Measurements from ENCODE around the gene PAM. TPM values are rescaled to one million over a fixed set of nuclear protein-coding genes. Genes with fewer than 3 reads are reported as not detected.

The PAM gene
- total RNA-seq, 1 experiment from 2014 or later, result 131 TPM

- ChIA-PET POLR2A (no interaction called here), CTCF (no interaction called here)
- in situ Hi-C loops (cut with HindIII; ENCODE audit: low pct_unique_long_range_greater_than_20kb, low sequenced_read_pairs), result no loop called here
- DNase-seq (ENCODE audit: low read depth, low spot score) (no peak), ATAC-seq (no peak)
- no peaks in the 10 kb centered on the region for H3K9me3 ChIP-seq (ENCODE audit: control insufficient read depth, insufficient read depth, low read depth, low read length)
- no TSS peak for BruUV-seq (replicated peaks)
- TF ChIP-seq SIN3A (IDR thresholded peaks at IDR 0.05; ENCODE audit: borderline replicate concordance, insufficient read depth, low read depth, low read length), result no peak
- no peak for TF ChIP-seq POLR2AphosphoS5 (IDR thresholded peaks at IDR 0.05; ENCODE audit: low read depth, low read length)
- no peaks in the 10 kb centered on the region for H3K36me3 ChIP-seq (ENCODE audit: control insufficient read depth, insufficient read depth, low read length)
- no peaks in the 10 kb centered on the region for H3K27me3 ChIP-seq (ENCODE audit: control insufficient read depth, insufficient read depth, low read length)
- H3K4me3 ChIP-seq (ENCODE audit: low read depth in 2 of 2, low read length in 2 of 2), result no peak overlapping the region
- peaks cover 8% of the 10 kb centered on the region; the same call in 1 of the 2 replicates for H3K4me1 ChIP-seq (ENCODE audit: control insufficient read depth, insufficient read depth, low read length)
- intact Hi-C loops (cut with micrococcal nuclease; ENCODE audit: unreplicated experiment), result no loop called here
- no peak overlapping the region for H3K27ac ChIP-seq (ENCODE audit: low read length)
Observed at GRCh38 chr5:102794047-102794446, 38.9 kb downstream of the PAM start.

DNA sequence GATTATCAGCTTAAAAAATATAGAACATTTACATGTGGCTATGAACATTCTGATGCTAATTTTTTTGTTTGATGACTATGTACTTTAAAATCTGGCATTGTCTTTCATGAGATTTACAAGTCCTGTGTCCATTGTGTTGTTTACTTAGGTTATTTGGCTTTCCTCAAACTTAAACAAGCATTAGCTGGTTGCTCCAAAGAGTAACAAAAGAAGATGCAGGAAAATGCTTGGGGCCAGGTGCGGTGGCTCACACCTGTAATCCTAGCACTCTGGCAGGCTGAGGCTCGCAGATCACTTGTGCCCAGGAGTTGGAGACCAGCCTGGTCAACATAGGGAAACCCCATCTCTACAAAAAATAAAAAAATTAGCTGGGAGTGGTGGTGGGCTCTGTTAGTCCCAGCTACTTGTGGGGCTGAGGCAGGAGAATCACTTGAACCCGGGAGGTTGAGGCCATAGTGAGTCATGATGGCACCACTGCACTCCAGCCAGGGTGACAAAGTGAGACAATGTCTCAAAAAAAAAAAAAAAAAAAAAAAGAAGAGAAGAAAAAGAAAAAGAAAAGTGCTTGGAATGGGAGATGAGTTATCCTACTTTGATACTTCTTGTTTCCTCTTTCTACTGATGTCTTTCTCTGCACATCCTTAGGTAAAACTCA lies 39.7 kb downstream of the PAM start:
- intact Hi-C loops (cut with micrococcal nuclease; ENCODE audit: unreplicated experiment) (no loop called here), in situ Hi-C loops (cut with HindIII; ENCODE audit: low pct_unique_long_range_greater_than_20kb, low sequenced_read_pairs) (no loop called here)
- no peak overlapping the region for H3K4me3 ChIP-seq (ENCODE audit: low read depth in 2 of 2, low read length in 2 of 2)
- no peaks in the 10 kb centered on the region for H3K27me3 ChIP-seq (ENCODE audit: control insufficient read depth, insufficient read depth, low read length)
- ATAC-seq (no peak), DNase-seq (ENCODE audit: low read depth, low spot score) (no peak)
- H3K27ac ChIP-seq (ENCODE audit: low read length), result no peak overlapping the region
- CTCF ChIA-PET, result no interaction called here
- TF ChIP-seq CTCF (IDR thresholded peaks at IDR 0.05) (no peak), REST (IDR thresholded peaks at IDR 0.05; ENCODE audit: insufficient read depth in 1 of 2, low read depth in 2 of 2, low read length in 1 of 2) (no peak), POLR2AphosphoS5 (IDR thresholded peaks at IDR 0.05; ENCODE audit: low read depth, low read length) (no peak), TCF7L2 (IDR thresholded peaks at IDR 0.05; ENCODE audit: low read depth, low read length) (no peak), SIN3A (IDR thresholded peaks at IDR 0.05; ENCODE audit: borderline replicate concordance, insufficient read depth, low read depth, low read length) (no peak)
- H3K9me3 ChIP-seq (ENCODE audit: control insufficient read depth, insufficient read depth, low read depth, low read length), result no peaks in the 10 kb centered on the region
- no TSS peak for BruUV-seq (replicated peaks)
- POLR2A ChIA-PET, result no interaction called here
- H3K4me1 ChIP-seq (ENCODE audit: control insufficient read depth, insufficient read depth, low read length), result peaks cover 8% of the 10 kb centered on the region; the same call in 1 of the 2 replicates
- no peaks in the 10 kb centered on the region for H3K36me3 ChIP-seq (ENCODE audit: control insufficient read depth, insufficient read depth, low read length)

GRCh38 chr5:102795526-102795925 lies 40.4 kb downstream of the PAM start:
- TF ChIP-seq CTCF (IDR thresholded peaks at IDR 0.05) (no peak), POLR2AphosphoS5 (IDR thresholded peaks at IDR 0.05; ENCODE audit: low read depth, low read length) (no peak), TCF7L2 (IDR thresholded peaks at IDR 0.05; ENCODE audit: low read depth, low read length) (no peak), SIN3A (IDR thresholded peaks at IDR 0.05; ENCODE audit: borderline replicate concordance, insufficient read depth, low read depth, low read length) (no peak), REST (IDR thresholded peaks at IDR 0.05; ENCODE audit: insufficient read depth in 1 of 2, low read depth in 2 of 2, low read length in 1 of 2) (no peak)
- H3K4me3 ChIP-seq (ENCODE audit: low read depth in 2 of 2, low read length in 2 of 2), result no peak overlapping the region
- H3K27ac ChIP-seq (ENCODE audit: low read length), result no peak overlapping the region
- POLR2A ChIA-PET, result no interaction called here
- intact Hi-C loops (cut with micrococcal nuclease; ENCODE audit: unreplicated experiment), result no loop called here
- no peaks in the 10 kb centered on the region for H3K36me3 ChIP-seq (ENCODE audit: control insufficient read depth, insufficient read depth, low read length)
- CTCF ChIA-PET, result no interaction called here
- ATAC-seq (no peak), DNase-seq (ENCODE audit: low read depth, low spot score) (no peak)
- in situ Hi-C loops (cut with HindIII; ENCODE audit: low pct_unique_long_range_greater_than_20kb, low sequenced_read_pairs), result no loop called here
- peaks cover 8% of the 10 kb centered on the region; the same call in 1 of the 2 replicates for H3K4me1 ChIP-seq (ENCODE audit: control insufficient read depth, insufficient read depth, low read length)
- H3K9me3 ChIP-seq (ENCODE audit: control insufficient read depth, insufficient read depth, low read depth, low read length), result no peaks in the 10 kb centered on the region
- H3K27me3 ChIP-seq (ENCODE audit: control insufficient read depth, insufficient read depth, low read length), result no peaks in the 10 kb centered on the region
- BruUV-seq (replicated peaks), result no TSS peak

Measured in Panc1 (cell line).